COLO829 (cell line): ENCODE measurements around the gene IGSF22.
A peak's percentile ranks its signal among the peaks of the same experiment; 100 is the strongest.

ENCODE experiments used
- DNase-seq: peaks from one replicate; pipeline ENCODE4 v3.0.0; 2012; ENCODE audit warnings: low spot score

The IGSF22 gene

DNA sequence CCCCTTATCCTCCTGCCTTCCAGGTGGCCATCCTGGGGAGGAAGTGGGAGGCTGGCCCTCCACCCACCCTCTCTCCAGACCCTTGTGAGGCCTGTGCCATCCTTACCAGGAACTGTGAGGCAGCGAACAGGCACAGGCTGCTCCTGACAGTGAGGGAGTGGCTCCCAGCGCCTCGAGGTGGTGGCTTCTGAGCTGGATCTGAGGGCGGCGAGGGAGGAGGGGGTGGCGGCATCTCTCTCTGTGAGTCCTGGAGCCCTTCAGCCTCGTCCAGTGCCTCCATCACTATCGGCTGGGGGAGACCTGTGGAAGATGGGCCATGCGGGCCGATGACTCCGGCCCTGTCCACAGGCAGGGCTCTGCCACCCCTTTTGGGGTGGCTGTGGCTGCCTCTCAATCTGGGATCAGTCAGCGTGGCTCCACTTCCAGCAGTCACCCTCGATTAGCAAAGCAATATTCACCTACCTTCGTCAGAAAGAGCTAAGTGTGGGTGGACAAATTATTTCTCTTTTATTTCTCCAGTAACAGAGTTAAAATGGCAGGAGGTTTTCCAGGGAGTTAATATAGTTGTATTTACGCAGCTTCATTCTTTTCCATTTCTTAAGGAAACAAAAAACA is 18.0 kb upstream of the IGSF22 start:
- no peak for DNase-seq

- DNase-seq, result no peak
These were observed 17.4 kb upstream of the IGSF22 start for GRCh38 chr11:18743365-18743764.

DNA sequence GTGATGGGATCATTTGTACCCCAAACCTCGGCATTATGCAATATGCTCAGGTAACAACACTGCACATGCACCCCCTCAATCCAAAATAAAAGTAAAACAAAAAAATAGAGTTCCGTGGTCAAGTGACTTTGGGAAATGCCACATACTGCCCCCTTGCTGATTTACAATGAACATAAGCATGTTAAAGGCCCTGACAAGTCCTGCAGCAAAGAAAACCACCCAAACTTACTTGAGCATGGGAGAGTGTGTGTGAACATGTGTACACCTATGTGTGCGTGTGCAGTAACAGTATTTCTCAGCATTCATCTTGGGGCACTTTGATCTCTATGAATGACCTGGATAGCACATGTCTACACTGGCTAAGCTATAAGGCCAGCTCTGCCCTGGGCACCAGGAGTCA is 15.8 kb upstream of the IGSF22 start:
- no peak for DNase-seq

DNA sequence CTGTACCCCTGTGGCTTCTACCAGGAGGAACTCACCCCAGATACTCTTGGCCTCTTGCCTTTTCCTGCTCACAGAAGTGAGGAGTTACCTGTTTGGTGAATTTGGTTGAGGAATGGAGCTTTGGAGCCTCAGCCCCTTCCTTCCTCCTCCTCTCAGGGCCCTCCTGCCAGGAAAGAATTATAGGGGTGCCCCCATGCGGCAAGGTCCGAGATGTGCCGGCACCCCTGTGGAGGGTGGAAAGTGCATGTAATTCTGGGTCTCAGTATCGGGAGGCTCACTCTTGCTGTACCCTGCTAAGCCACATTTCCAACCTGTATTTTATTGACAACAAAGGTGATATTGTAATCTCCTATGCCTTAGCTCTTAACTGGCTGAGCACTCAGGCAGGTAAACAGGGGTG is 13.7 kb upstream of the IGSF22 start:
- no peak for DNase-seq

DNA sequence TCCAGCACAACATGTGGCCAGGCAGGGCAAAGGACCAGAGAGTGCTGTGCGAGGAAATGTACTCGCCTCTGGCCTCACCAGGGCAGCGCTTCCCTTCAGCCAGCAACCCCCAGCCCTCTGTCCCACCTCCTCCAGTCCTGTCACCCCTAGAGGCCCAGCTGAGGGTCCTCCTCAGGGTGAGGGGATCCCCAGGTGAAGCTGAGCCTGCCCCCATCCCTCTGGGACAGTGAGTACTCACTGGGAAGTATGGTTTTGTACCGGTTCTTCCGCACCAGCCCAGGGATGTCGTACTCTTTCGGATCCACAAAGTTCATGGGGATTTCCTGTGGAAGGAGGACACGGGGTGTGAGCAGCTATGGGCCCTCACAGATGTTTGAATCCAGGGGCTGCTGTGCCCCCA is 11.7 kb upstream of the IGSF22 start:
- DNase-seq, result no peak

DNA sequence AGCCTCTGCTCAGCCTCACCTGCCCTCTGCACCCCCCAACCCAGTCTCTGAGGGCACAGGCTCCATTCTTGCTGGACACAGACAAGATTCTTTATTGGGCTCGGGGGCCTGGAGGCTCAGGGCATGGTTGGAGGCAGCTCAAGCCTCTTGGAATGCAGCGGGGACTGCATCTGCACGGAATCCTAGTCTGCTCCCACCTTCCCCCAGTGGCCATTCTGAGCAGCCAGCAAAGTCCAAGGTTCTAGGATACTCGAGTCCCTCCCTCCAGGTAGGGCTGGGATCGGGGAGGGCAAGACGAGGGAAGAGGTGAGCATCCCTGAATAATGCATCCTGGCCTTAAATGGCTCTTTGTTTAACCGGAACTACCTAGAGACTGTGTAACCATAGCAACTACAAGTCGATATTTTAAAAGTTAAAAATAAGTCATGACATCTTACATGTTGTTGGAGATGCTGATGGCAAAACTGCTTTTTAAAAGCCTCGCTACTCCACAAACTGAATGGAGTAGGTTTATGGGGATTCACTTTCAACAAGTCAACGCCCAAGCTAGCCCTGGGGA is 10.7 kb upstream of the IGSF22 start:
- no peak for DNase-seq

DNA sequence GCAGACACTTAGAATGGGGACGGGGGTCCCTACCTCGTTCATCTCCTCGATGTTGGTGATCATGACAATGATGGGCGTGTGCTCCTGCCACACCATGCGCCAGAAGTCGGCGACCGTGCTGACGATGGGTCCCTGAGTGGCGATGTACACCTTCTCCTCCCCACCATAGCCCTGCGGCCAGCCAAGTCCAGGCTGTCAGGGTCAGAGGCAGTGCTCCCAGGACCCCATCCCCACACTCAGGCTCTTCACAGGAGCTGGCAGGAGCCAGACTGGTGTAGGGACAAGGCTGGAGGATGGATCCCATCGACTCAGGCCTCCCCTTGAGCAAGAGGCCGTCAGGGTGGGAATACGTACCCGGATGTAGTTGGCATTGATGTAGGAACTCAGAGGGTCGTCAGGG is 7.2 kb upstream of the IGSF22 start:
- DNase-seq, result no peak

DNA sequence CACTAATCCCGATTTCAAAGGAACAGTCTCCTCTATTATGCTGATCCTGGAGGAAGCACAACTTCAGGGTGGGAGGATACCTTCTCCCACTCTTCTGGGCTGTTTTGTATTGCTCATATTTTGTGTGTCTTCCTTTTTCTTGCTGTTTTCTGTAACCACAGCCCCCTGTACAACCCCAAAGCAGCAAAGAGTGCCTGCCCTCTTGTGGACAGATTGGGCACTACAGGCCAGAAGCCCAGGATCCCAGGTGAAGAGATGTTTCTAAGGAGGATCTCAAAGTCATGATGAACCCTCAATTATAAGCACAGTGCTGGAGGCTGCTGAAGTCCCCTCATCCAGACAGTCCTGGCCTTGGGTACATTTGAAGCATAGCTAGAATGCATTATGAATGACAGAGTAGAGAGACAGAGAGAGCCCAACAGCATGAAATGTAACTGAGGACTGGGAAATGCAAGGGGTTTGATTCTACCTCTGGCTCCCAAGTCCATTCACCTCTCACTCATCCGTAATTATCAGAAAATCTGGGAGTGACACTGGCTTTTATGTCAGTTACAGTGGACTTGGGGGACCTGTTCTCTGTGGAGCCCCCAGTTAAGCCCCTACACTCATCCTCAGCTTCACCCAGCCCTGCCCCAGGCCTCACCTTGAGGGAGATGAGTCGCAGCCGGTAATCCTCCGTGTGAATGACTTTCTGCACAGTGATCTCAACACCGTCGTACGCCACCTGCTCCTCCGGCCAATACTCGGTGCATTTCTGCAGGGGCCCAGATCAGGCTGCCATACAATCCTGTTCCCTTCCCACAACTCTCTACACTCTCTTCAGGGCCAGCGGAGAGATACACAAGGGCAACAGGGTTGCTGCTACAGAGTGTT is 6.2 kb upstream of the IGSF22 start:
- peak; percentile 61 for DNase-seq

DNA sequence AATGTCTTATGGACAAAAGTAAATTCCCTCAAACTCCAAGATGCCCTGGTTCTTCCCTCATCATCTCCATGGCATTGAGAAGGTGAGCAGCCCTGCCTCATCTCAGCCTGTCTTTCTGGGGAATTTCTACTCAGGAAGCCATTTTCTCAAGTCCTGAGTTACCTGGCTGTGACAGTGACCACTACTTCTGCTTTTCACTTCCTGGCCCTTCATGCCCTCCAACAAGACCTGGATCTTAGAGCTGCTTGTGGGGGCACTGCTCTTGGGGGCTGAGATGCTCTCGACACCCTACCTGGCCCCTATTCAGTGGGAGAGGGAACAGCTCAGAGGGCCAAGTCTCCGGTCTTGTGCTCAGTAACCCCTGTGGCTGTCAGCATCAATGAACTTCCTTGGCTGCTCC is 5.5 kb upstream of the IGSF22 start:
- no peak for DNase-seq

DNA sequence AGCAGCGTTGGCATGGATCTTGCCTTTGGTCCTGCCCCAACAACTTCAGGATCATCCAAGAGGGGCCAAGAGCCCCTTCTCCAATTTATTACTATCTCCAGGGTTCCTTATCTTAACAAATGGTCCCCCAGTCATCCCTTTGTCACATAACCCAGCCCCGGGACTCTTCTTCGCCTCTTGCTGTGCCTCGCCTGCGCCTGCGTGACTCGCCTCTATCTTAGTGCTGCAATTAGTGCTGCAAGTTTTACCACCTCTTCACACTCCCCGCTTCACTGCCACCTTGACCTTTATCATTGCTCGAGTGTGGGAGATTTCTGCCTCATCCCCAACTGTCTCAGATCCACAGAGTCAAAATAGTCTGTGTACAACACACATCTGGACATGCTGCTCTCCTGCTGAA is 4.0 kb upstream of the IGSF22 start:
- no peak for DNase-seq

- no peak for DNase-seq
These were observed 3.4 kb upstream of the IGSF22 start for GRCh38 chr11:18729426-18729825.

DNA sequence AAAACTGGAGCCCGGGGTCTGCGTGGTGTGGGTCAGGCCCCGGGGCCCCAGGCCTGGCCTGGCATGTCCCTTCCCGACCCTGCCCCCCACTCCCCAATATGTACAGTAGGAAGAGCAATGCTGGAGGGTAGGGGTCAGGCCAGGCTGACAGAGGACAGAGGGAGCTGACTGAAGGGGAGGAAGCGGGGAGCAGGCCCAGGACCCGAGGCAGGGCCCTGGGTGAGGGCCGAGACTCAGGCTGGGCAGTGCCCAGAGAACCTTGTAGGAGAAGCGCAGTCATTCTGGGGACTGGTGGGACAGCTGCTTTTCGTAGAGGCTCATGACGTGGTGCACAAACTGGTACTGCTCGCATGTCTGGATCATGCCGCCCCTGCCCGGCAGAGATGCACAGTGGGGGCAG is 2.7 kb upstream of the IGSF22 start:
- DNase-seq, result no peak

DNA sequence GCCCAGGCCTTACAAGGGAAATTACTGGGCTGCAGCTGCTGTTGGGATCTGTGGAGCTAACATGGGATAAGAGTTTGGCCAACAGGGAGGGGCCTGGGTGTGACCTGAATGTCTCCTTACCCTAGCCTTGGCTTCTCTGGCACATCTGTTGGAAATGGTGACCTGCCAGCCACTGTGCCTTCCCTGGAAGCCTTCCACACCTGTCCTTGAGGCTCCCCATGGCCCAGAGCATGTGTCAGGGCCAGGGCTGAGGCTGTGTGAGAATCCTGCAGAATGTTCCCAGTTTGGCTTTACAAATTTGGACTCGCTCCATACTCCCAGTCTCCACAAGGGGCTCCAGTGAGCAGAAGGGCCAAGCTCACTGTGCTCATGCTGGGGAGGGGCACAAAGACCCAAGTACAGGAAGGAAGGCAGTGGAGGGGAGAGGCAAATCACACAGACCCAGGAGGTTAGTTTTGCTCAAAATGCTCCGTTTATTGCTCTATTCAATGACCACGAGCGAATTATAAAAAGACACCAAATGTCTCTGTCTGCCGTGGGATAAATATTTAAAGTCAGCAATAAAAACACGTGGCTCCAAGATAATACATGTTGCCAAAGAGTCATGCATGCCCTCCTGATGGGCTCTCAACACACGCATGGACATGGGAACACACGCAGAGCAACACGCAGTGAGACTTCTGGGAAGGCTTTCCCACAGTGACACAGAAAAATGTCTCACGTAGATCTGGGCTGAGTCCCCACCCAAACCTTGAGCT is 1.7 kb upstream of the IGSF22 start:
- DNase-seq, result peak; percentile 49

DNA sequence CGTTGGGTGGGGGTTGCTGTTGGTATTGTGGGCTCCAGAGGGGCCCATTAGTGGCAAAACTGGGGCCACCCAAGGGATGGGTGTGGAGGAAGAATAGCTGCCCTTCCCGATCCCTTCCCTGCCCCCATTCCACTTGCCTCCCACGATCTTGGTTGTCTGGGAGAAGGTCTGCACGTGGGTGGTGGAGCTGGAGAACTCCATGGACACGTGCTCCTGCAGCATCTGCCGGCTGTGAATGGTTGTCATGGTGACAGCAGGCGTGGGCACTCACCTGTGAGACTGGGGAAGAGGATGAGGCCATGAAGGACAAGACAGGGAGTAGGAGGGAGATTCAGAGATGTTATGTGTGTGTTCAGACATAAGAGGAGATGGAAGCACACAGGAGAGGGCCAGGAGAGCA is 2.0 kb downstream of the IGSF22 start:
- no peak for DNase-seq

DNA sequence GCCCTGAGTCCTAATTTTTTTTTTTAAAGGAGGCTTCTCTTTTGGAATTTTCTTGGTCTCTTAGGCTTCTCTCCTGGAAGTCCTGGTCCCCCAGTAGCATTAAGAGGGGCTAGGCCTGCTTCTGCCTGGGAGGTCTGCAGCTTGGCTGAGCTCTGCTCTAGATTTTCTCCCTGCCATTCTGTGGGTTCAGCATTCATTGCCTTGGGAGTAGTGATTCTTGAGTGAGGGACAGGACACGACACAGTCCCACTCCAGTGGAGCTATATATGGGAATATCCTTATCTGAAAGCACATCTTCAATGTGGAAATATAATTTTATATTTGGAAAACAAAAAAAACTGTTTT is 3.7 kb downstream of the IGSF22 start:
- DNase-seq, result no peak

GRCh38 chr11:18721561-18722292 is 4.3 kb downstream of the IGSF22 start:
- peak; percentile 45 for DNase-seq

- DNase-seq, result peak; percentile 54
These were observed 5.0 kb downstream of the IGSF22 start for GRCh38 chr11:18720808-18721560.

DNA sequence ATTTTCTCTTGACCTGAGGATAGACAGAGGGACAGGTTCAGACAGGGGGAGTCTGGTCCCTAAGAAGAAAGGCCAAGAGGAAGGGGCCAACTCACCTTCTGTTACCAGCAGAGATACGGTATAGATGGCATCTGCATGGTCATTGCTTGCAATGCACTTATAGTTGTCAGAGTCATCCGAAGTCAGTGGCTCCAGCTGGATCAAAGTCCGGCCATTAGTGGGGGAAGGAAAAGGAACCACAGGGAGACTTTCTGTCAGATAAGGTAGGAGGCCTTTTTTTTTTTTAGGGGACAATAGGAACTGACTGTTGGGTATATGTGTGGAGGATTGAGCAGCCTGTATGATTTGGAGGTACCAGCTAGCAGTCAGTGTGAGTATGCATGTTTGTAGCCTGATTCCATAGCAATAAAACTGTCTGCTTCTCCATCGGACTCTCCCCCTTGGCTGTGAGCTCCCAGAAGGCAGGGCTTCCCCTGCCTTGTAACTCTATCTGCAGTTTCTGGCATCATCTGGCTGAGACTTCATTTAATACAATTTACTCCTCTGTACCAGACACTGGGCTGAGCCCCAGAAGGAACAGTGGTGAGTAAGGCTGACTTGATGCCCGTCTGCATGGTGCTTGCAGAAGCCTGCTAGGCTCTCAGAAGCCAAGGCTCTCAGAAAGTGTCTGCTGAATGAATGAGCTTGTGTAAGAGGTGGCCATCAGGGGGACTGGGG is 5.7 kb downstream of the IGSF22 start:
- DNase-seq, result no peak

DNA sequence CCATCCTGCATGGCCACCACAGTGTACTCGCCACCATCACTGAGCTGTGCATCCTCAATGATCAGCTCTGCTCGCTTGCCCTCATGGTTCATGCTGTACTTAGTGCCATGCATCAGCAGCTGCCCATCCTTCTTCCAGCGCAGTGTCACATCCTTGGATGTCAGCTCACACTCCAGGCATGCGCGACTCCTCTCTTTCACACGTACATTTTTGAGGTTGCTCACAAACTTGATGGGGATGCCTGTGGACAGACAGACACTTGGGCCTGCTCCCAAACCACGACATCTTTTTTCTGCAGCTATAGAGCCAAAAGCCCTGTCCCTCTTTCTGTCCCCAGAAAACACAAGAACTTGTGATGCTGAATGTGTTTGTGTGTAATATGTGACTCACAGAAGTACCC is 10.5 kb downstream of the IGSF22 start:
- DNase-seq, result no peak

- DNase-seq, result no peak
These were observed 11.6 kb downstream of the IGSF22 start for GRCh38 chr11:18714443-18714780.
